IPS-NIHi11 (cell line): ENCODE data around the gene SF3A1.
A peak's percentile ranks its signal among the peaks of the same experiment; 100 is the strongest.

ENCODE experiments used
- DNase-seq: peaks from one replicate; pipeline ENCODE4 v3.0.0; 2012; ENCODE audit warnings: mixed read lengths, low spot score

The SF3A1 gene

GRCh38 chr22:30304495-30305244, 52.0 kb downstream of the SF3A1 start:
- DNase-seq = no peak

GRCh38 chr22:30302810-30303138, 53.9 kb downstream of the SF3A1 start:
- no peak for DNase-seq

- no peak for DNase-seq
Measured at GRCh38 chr22:30301995-30302809, 54.5 kb downstream of the SF3A1 start.

- DNase-seq = no peak
Measured at GRCh38 chr22:30299322-30299721, 57.4 kb downstream of the SF3A1 start.

- no peak for DNase-seq
Measured at GRCh38 chr22:30297991-30298701, 58.5 kb downstream of the SF3A1 start.

GRCh38 chr22:30297276-30297990, 59.3 kb downstream of the SF3A1 start:
- DNase-seq = no peak

GRCh38 chr22:30296833-30297232, 59.9 kb downstream of the SF3A1 start:
- DNase-seq = no peak

GRCh38 chr22:30296324-30296723, 60.4 kb downstream of the SF3A1 start:
- DNase-seq = no peak

- no peak for DNase-seq
Measured at GRCh38 chr22:30295576-30295975, 61.1 kb downstream of the SF3A1 start.

GRCh38 chr22:30294830-30295229, 61.9 kb downstream of the SF3A1 start:
- no peak for DNase-seq

- no peak for DNase-seq
Measured at GRCh38 chr22:30294066-30294465, 62.6 kb downstream of the SF3A1 start.

GRCh38 chr22:30293026-30293425, 63.7 kb downstream of the SF3A1 start:
- no peak for DNase-seq

GRCh38 chr22:30292069-30292970, 64.4 kb downstream of the SF3A1 start:
- no peak for DNase-seq

- no peak for DNase-seq
Measured at GRCh38 chr22:30291058-30291892, 65.4 kb downstream of the SF3A1 start.

- DNase-seq = peak; percentile 45
Measured at GRCh38 chr22:30290342-30291057, 66.2 kb downstream of the SF3A1 start.

- no peak for DNase-seq
Measured at GRCh38 chr22:30289980-30290313, 66.7 kb downstream of the SF3A1 start.

- peak; percentile 99 for DNase-seq
Measured at GRCh38 chr22:30289141-30289979, 67.3 kb downstream of the SF3A1 start, which contains the start of gene CASTOR1. Gene CASTOR1 (minus strand): TSS chr22:30289505. CDS start chr22:30289497, 8 bp downstream.

GRCh38 chr22:30288419-30289140, 68.1 kb downstream of the SF3A1 start:
- no peak for DNase-seq
